ENCODE data around the gene CREB3L2.

The CREB3L2 gene

DNA sequence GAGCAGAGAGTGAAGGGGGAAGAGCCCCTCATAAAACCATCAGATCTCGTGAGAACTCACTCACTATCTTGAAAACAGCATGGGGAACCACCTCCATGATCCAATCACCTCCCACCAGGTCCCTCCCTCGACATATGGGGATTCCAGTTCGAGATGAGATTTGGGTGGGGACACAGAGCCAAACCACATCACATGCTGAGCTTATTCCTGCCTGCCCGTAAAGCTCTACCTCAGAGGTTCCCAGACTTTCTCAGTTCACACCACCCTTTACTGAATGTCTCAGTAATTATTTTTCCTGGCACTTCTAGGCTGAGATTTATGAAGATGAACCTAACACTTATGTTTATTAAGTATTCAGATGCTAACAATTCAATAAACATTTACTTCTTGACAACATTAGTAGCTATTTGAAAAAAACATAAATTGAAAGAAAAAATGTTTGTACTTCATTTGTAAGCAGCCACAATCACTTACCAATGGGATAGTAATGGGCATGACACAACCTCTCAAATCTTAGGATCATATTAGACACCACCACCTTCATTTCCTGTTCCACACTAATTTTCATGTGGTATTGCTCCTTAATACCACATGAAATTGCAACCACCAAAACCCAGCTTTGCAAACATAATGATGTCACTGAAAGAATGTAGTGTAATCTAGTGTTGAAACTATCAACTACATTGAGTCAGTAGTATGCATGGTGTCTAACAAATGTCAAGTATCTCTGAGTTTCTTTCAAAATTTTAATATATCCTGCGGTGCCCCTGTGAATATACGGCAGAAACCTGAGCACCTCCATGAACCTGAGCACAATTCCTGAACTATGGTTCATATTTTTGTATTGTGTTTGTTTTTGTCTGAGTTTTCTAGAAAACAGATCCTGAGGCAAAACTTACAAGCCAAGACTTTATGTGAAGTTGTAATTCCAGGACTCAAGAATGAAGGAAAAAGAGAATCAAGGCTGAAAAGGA lies 150.6 kb downstream of the CREB3L2 start:
- no peaks in the 10 kb centered on the region for H3K36me3 ChIP-seq (ENCODE audit: control insufficient read depth, insufficient read depth, low read length)

DNA sequence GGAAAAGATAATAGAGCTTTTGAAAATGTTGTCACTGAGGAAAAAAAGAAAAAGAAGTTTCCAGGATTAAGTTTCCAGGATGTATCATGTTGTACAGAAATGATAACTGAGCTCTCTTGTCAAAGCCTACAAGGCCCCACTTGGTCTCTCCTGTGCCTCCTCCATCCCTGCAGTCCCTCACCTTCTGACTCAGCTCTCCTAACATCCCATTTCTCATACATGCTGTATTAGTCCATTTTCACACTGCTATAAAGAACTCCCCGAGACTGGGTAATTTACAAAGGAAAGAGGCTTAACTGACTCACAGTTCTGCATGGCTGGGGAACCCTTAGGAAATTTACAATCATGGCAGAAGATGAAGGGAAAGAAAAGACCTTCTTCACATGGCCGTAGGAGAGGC lies 151.3 kb downstream of the CREB3L2 start:
- Histone ChIP-seq H3K4me1 (ENCODE audit: control insufficient read depth, insufficient read depth, low read length) (peaks cover 4% of the 10 kb centered on the region), H3K27me3 (ENCODE audit: control insufficient read depth, insufficient read depth, low read length) (peaks cover 6% of the 10 kb centered on the region), H3K27ac (ENCODE audit: low read depth, low read length) (no peak overlapping the region), H3K36me3 (ENCODE audit: control insufficient read depth, insufficient read depth, low read length) (no peaks in the 10 kb centered on the region), H3K4me3 (ENCODE audit: low read length) (no peak overlapping the region), H3K9ac (ENCODE audit: low read length) (no peak overlapping the region)

More for the DNA sequence above, 150.6 kb downstream of the CREB3L2 start:
- Histone ChIP-seq H3K4me3 (ENCODE audit: low read length) (no peak overlapping the region), H3K9ac (ENCODE audit: low read length) (no peak overlapping the region), H3K27me3 (ENCODE audit: control insufficient read depth, insufficient read depth, low read length) (peaks cover 4% of the 10 kb centered on the region), H3K27ac (ENCODE audit: low read depth, low read length) (no peak overlapping the region), H3K4me1 (ENCODE audit: control insufficient read depth, insufficient read depth, low read length) (peaks cover 4% of the 10 kb centered on the region)

DNA sequence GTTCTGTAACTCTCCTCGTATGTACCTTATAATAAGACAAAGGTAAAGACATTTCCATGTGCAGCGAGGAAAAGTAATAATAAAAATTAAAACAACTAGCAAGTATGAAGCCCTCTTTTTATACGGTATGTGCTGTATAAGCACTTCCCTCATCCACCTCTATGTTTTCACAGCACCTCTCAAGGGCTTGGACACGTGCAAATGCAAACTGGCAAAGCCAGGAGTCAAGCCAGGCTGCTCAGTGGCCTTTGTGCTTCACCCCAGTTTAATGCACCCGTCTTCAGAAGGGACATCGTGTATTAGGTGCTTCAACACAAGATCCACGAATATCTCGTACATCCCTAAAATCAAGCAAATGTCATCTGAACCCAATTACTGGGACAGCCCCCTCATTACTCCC lies 153.8 kb downstream of the CREB3L2 start:
- H3K4me3 ChIP-seq (ENCODE audit: low read length) = no peak overlapping the region
- H3K4me1 ChIP-seq (ENCODE audit: control insufficient read depth, insufficient read depth, low read length) = peaks cover 4% of the 10 kb centered on the region
- H3K27me3 ChIP-seq (ENCODE audit: control insufficient read depth, insufficient read depth, low read length) = peaks cover 13% of the 10 kb centered on the region
- H3K36me3 ChIP-seq (ENCODE audit: control insufficient read depth, insufficient read depth, low read length) = no peaks in the 10 kb centered on the region
- no peak overlapping the region for H3K27ac ChIP-seq (ENCODE audit: low read depth, low read length)
- H3K9ac ChIP-seq (ENCODE audit: low read length) = no peak overlapping the region

DNA sequence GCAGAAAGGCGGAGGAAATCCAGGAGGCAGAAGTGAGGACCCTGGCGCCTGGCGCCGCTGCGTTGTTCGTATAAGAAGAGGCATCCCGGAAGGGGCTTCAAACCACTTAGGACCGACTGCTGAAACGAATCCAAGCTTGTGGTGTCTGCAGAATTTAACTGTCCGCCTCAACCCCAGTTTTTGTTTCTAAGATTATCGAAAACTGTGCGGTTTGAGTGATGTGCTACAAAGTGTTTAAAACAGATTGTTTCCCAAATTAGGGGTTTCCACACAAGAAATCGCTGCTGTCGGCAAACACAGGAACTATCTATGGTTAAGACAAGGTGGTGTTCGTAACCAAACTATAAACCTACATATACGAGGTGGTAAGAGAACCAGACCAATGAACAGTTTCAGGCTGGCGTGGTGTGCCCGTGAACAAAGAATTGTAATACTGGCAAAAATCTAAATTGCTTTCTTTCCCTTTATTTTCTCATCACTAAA lies 154.3 kb downstream of the CREB3L2 start:
- Histone ChIP-seq H3K36me3 (ENCODE audit: control insufficient read depth, insufficient read depth, low read length) (no peaks in the 10 kb centered on the region), H3K27me3 (ENCODE audit: control insufficient read depth, insufficient read depth, low read length) (peaks cover 13% of the 10 kb centered on the region), H3K27ac (ENCODE audit: low read depth, low read length) (no peak overlapping the region), H3K9ac (ENCODE audit: low read length) (no peak overlapping the region), H3K4me3 (ENCODE audit: low read length) (peak overlapping the region; percentile 38), H3K4me1 (ENCODE audit: control insufficient read depth, insufficient read depth, low read length) (peaks cover 4% of the 10 kb centered on the region)

DNA sequence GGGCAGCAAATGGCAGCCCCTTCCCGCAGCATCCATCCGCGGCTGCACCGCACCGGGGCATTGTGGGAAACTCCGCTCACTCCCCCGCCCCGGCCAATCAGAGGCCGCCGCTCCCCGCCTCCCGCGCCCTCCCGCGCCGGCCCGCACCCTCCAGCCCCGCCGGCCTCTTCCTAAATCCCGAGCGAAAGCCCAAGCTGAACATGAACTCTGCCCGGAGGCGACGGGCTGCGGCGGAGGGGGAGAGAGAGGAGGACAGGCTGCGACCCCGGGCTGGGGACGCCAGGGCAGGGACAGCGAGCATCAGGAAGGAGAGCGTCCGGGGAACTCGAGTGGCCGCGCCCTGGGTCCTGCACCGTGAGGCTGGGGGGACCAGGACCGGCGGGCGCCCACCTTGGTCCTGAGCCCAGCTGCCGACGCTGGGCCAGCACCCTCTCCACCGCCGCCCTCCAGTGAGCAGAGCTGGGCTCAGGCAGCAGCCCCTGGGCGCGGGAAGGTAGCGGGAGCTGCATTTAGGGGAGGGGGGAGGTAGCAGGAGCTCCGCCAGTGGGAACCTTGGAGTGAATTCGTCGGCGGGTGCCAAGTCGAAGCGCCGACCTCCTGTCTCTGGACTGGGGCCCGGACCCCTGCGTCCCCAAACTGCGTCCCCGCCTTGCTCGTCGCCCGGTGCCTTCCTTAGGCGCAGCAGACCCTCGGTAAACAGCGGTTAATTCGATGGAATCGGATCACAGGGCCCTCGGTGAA lies 154.9 kb downstream of the CREB3L2 start, which contains the start of gene DGKI:
Gene DGKI (minus strand): TSS at position 148 of the 741 bp plus-strand sequence.
- Histone ChIP-seq H3K4me3 (ENCODE audit: low read length) (peak within 1 kb of the TSS; percentile 38), H3K27me3 (ENCODE audit: control insufficient read depth, insufficient read depth, low read length) (peaks cover 13% of the 10 kb centered on the region), H3K36me3 (ENCODE audit: control insufficient read depth, insufficient read depth, low read length) (no peaks in the 10 kb centered on the region), H3K27ac (ENCODE audit: low read depth, low read length) (no peak within 1 kb of the TSS), H3K9ac (ENCODE audit: low read length) (no peak within 1 kb of the TSS), H3K4me1 (ENCODE audit: control insufficient read depth, insufficient read depth, low read length) (peaks cover 4% of the 10 kb centered on the region)

DNA sequence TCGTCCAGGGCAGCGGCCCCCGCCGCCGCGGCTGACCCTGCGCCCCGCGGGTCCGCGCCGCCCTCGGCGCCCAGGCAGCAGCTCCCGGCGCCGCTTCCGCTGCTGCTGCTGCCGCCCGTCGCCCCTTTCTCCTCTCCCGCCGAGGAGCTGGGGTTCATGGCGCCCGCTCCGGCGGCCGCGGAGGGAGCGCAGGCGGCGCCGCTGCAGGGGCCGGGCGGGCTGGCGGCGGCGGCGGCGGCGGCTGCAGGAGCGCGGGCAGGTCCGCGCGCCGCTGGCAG lies 155.4 kb downstream of the CREB3L2 start:
- Histone ChIP-seq H3K27ac (ENCODE audit: low read depth, low read length) (no peak overlapping the region), H3K9ac (ENCODE audit: low read length) (no peak overlapping the region), H3K4me1 (ENCODE audit: control insufficient read depth, insufficient read depth, low read length) (peaks cover 4% of the 10 kb centered on the region), H3K27me3 (ENCODE audit: control insufficient read depth, insufficient read depth, low read length) (peaks cover 13% of the 10 kb centered on the region), H3K4me3 (ENCODE audit: low read length) (no peak overlapping the region), H3K36me3 (ENCODE audit: control insufficient read depth, insufficient read depth, low read length) (no peaks in the 10 kb centered on the region)

DNA sequence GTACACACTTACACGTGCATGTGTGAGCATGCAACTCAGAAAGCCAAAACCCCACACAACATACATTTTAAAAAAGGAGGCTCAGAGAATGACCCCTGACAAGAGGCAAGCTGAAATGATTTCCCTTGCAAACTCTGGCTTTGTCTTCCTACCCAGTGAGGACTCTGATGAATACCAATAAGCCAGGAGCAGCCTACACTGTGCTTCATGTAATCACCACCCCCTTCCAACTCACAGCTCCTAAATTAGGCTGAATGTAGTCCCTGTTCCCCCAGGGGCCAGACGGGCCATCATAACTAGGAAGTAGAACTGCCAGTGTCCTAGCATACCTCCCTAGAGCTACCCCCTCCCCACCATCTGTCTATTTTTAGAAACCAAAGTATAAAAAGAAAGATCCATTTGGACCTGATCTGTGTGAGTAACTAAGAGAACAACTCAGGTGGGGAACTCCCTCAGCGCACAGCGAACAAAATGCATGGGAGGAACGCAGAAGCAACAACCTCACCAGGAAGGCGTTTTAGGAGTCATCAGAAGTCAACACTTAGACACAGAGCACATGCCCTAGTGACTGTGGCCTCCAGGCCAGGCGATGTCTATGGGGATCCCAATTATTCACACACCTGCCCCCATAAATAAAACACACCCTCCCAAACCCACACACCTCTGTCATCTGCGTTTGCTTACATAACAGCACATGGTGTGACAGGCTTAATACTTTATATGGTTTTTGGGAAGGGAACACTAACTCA lies 157.0 kb downstream of the CREB3L2 start:
- no peak overlapping the region for H3K9ac ChIP-seq (ENCODE audit: low read length)
- H3K27me3 ChIP-seq (ENCODE audit: control insufficient read depth, insufficient read depth, low read length) = peaks cover 13% of the 10 kb centered on the region
- H3K4me3 ChIP-seq (ENCODE audit: low read length) = no peak overlapping the region
- H3K36me3 ChIP-seq (ENCODE audit: control insufficient read depth, insufficient read depth, low read length) = no peaks in the 10 kb centered on the region
- no peak overlapping the region for H3K27ac ChIP-seq (ENCODE audit: low read depth, low read length)
- peaks cover 4% of the 10 kb centered on the region for H3K4me1 ChIP-seq (ENCODE audit: control insufficient read depth, insufficient read depth, low read length)

DNA sequence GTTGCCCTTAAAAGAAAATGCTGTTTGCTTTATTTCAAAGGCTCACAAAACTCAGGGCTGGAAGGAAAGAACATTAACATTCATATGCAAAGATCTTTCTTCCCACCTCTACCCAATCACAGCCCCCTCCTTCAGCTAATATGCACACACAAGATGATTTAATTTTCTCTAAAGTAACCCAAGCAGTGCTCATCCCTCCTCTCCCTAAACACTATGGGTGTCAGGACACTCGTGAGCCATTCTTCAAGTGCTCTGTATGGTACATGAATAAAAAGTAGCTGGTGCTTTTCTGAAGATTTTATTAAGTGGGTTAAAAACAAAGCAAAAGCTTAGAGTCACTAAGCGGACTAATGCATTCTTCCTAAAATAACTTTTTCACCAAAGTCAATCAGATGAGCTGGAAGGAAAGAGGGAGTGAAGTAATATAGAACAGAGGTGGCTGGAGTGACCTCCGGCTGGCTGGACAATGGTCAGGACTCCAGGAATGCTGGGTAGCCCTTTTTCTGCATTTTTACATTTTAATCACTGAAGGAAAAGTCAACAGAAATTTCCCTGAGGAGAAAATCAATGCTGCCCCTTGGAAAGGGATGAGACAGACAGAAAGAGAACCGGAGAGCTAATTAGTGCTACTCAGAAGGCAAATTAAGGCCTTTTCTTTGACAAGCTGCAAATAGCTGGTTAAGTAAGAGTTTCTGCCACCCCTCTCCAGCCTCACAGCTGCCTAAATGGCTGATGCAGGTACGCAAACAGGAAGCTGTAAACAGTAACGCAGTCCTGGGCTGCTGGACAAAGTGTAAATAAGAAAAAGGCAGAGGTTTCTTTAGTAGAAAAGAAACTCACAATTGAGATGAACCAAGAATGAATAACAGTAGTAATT lies 161.7 kb downstream of the CREB3L2 start:
- H3K36me3 ChIP-seq (ENCODE audit: control insufficient read depth, insufficient read depth, low read length) = no peaks in the 10 kb centered on the region
- H3K27me3 ChIP-seq (ENCODE audit: control insufficient read depth, insufficient read depth, low read length) = peaks cover 7% of the 10 kb centered on the region
- H3K9ac ChIP-seq (ENCODE audit: low read length) = no peak overlapping the region
- H3K27ac ChIP-seq (ENCODE audit: low read depth, low read length) = no peak overlapping the region
- H3K4me1 ChIP-seq (ENCODE audit: control insufficient read depth, insufficient read depth, low read length) = no peaks in the 10 kb centered on the region
- H3K4me3 ChIP-seq (ENCODE audit: low read length) = no peak overlapping the region

DNA sequence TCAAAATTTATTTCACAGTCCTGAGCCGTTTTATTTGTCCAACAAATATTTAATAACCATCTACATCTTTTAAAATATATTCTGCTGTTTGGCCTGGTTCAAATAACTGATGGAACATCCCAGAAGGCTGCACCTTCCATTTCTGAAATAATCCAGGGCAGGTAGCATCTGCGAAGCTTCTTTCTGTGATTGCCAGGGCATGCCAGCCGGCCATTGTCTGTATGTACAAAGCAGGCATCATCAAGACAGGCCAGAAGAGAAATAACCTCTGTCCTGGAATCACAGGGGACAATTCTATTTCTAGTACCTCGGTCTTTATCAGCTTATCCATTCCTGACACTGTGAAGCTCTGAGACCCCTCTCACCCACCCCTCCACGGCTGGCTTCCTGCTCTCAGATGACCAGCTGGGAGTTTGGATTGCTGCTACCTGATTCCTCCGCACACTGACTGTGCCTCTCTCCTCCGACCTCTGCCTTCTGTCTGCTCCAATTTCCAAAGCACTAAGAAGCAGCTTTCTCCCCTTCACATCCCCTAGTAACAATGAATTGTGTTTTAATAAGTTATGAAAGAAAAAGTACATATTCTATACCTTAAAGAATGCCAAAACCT lies 163.1 kb downstream of the CREB3L2 start:
- Histone ChIP-seq H3K4me1 (ENCODE audit: control insufficient read depth, insufficient read depth, low read length) (no peaks in the 10 kb centered on the region), H3K36me3 (ENCODE audit: control insufficient read depth, insufficient read depth, low read length) (no peaks in the 10 kb centered on the region), H3K4me3 (ENCODE audit: low read length) (no peak overlapping the region), H3K27me3 (ENCODE audit: control insufficient read depth, insufficient read depth, low read length) (no peaks in the 10 kb centered on the region), H3K9ac (ENCODE audit: low read length) (no peak overlapping the region), H3K27ac (ENCODE audit: low read depth, low read length) (no peak overlapping the region)

DNA sequence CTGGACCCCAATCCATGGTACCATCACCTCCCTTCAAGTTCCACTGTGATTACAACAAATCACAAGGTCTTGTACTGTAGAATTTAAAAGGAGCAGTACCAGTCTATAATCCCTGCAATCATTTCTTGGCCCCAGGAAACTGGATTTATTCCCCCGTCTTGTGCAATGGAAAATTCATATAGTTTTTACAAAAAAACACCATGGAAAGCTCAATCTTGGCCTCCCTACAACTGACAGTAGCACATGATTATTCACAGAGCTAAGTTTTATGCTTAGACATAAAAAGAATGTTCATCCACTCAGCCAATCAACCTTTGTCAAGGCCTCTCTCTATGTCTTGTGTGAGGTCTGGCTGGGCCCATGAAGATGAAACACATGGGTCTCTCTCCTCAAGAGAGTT lies 165.3 kb downstream of the CREB3L2 start:
- Histone ChIP-seq H3K27ac (ENCODE audit: low read depth, low read length) (no peak overlapping the region), H3K9ac (ENCODE audit: low read length) (no peak overlapping the region), H3K4me1 (ENCODE audit: control insufficient read depth, insufficient read depth, low read length) (no peaks in the 10 kb centered on the region), H3K27me3 (ENCODE audit: control insufficient read depth, insufficient read depth, low read length) (no peaks in the 10 kb centered on the region), H3K4me3 (ENCODE audit: low read length) (no peak overlapping the region), H3K36me3 (ENCODE audit: control insufficient read depth, insufficient read depth, low read length) (no peaks in the 10 kb centered on the region)

DNA sequence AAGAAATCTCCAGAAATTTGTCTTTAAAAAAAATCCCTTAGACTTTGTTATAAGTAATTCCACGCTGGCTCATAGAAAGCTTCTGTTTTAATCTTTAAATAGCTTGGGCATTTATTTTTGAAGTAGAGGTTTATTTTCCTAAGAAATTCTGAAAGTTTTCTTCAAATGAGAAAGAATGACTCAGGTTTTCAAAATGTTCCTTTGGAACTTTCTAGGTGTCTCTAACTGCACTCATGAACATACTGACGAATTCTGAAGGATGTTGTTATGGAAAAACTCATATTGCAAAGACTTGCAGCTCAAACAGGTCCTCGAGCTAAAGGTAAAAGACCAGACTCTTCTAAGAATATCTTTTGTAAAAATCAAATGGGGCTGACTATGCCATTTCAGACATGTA lies 165.8 kb downstream of the CREB3L2 start:
- Histone ChIP-seq H3K36me3 (ENCODE audit: control insufficient read depth, insufficient read depth, low read length) (no peaks in the 10 kb centered on the region), H3K27ac (ENCODE audit: low read depth, low read length) (no peak overlapping the region), H3K4me3 (ENCODE audit: low read length) (no peak overlapping the region), H3K27me3 (ENCODE audit: control insufficient read depth, insufficient read depth, low read length) (no peaks in the 10 kb centered on the region), H3K4me1 (ENCODE audit: control insufficient read depth, insufficient read depth, low read length) (no peaks in the 10 kb centered on the region), H3K9ac (ENCODE audit: low read length) (no peak overlapping the region)

All from rectal smooth muscle tissue (tissue), 1 donor.